DOHH2 (cell line): ENCODE measurements around the gene ARHGEF26.

Source experiments
- H3F3A ChIP-seq: fragments of 200-600 bp; sonication (generic), shearing (Covaris generic); 2 replicates; pipeline ENCODE4 v1.6.0; 2016; ENCODE audit warnings: antibody characterized with exemption, mild to moderate bottlenecking; ENCODE audit not compliant: control insufficient read depth, insufficient read depth
- H3K27ac ChIP-seq: fragments of 200-600 bp; sonication (generic); 2 replicates; pipeline ENCODE4 v1.5.1; 2014; ENCODE audit warnings: low read depth, mild to moderate bottlenecking, low read length, moderate library complexity
- H3K27me3 ChIP-seq: fragments of 200-600 bp; sonication (generic); 2 replicates; pipeline ENCODE4 v1.6.1; 2014; ENCODE audit warnings: mild to moderate bottlenecking, low read length, mixed read lengths; ENCODE audit not compliant: control insufficient read depth
- H3K36me3 ChIP-seq: fragments of 200-600 bp; sonication (generic); 2 replicates; pipeline ENCODE4 v1.6.1; 2014; ENCODE audit warnings: mild to moderate bottlenecking, low read length, moderate library complexity, mixed read lengths; ENCODE audit not compliant: control insufficient read depth
- H3K4me1 ChIP-seq: fragments of 200-600 bp; sonication (generic); 2 replicates; pipeline ENCODE4 v1.6.1; 2014; ENCODE audit warnings: mild to moderate bottlenecking, low read length, mixed read lengths; ENCODE audit not compliant: control insufficient read depth
- H3K4me2 ChIP-seq: fragments of 200-600 bp; sonication (generic); 2 replicates; pipeline ENCODE4 v1.6.0; 2014; ENCODE audit warnings: mild to moderate bottlenecking, low read length, moderate library complexity
- H3K4me3 ChIP-seq: fragments of 200-600 bp; sonication (generic); 2 replicates; pipeline ENCODE4 v1.5.1; 2014; ENCODE audit warnings: mild to moderate bottlenecking, low read length, mixed read lengths
- H3K79me2 ChIP-seq: fragments of 200-600 bp; sonication (generic); 2 replicates; pipeline ENCODE4 v1.6.1; 2014; ENCODE audit warnings: mild to moderate bottlenecking, low read length, mixed read lengths; ENCODE audit not compliant: control insufficient read depth
- H3K9me2 ChIP-seq: fragments of 200-600 bp; sonication (generic); replicated peaks from 2 replicates; pipeline ENCODE4 v1.6.1; 2014; ENCODE audit warnings: mild to moderate bottlenecking, low read length, mixed read lengths; ENCODE audit not compliant: control insufficient read depth
- H3K9me3 ChIP-seq: fragments of 200-600 bp; sonication (generic); 2 replicates; pipeline ENCODE4 v1.6.1; 2014; ENCODE audit warnings: antibody characterized with exemption, low read length, mixed read lengths; ENCODE audit not compliant: control insufficient read depth, insufficient read depth
- H4K20me1 ChIP-seq: fragments of 200-600 bp; sonication (generic); 2 replicates; pipeline ENCODE4 v1.6.0; 2014; ENCODE audit warnings: low read depth, mild to moderate bottlenecking, antibody characterized with exemption, low read length, moderate library complexity; ENCODE audit not compliant: control insufficient read depth, insufficient read depth
- EZH2phosphoT487 ChIP-seq: fragments of 200-600 bp; sonication (generic); IDR thresholded peaks from 2 replicates; pipeline ENCODE4 v1.6.1; 2017; ENCODE audit warnings: borderline replicate concordance, mild to moderate bottlenecking, antibody characterized with exemption, low read length, moderate library complexity, mixed read lengths
- TF ChIP-seq, protein P1 (sequence below): fragments of 200-600 bp; sonication (generic); IDR thresholded peaks from one replicate; pipeline ENCODE4 v1.5.1; 2014; ENCODE audit warnings: antibody characterized with exemption, mild to moderate bottlenecking, low read depth, low read length; ENCODE audit not compliant: poor library complexity, severe bottlenecking

The ARHGEF26 gene

DNA sequence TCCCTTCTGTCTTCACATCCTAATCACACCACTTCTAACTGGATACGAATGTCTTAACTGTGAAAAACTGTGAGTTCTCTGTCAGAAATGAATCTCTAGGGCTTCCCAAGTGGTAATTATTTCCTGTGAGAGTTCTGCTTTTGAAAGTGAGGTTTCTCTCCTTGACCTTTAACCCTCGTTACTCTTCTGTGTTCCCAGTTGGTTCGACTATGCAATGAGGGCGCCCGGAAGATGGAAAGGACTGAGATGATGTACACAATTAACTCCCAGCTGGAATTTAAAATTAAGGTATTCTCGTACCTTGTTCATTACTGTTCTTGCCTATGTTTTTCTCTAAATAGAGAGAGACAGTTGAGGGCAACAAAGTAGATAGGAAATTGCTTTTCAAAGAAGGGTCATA, 96.5 kb downstream of the ARHGEF26 start:
- Histone ChIP-seq H3K4me1 (no peaks in the 10 kb centered on the region), H3K9me3 (no peaks in the 10 kb centered on the region), H3K4me3 (no peak overlapping the region), H3K27me3 (no peaks in the 10 kb centered on the region), H3K36me3 (no peaks in the 10 kb centered on the region), H3K4me2 (no peak overlapping the region), H3K79me2 (no peaks in the 10 kb centered on the region), H4K20me1 (no peaks in the 10 kb centered on the region), H3K9me2 (no peaks in the 10 kb centered on the region), H3K27ac (no peak overlapping the region), H3F3A (no peaks in the 10 kb centered on the region)
- TF ChIP-seq, protein P1, sequence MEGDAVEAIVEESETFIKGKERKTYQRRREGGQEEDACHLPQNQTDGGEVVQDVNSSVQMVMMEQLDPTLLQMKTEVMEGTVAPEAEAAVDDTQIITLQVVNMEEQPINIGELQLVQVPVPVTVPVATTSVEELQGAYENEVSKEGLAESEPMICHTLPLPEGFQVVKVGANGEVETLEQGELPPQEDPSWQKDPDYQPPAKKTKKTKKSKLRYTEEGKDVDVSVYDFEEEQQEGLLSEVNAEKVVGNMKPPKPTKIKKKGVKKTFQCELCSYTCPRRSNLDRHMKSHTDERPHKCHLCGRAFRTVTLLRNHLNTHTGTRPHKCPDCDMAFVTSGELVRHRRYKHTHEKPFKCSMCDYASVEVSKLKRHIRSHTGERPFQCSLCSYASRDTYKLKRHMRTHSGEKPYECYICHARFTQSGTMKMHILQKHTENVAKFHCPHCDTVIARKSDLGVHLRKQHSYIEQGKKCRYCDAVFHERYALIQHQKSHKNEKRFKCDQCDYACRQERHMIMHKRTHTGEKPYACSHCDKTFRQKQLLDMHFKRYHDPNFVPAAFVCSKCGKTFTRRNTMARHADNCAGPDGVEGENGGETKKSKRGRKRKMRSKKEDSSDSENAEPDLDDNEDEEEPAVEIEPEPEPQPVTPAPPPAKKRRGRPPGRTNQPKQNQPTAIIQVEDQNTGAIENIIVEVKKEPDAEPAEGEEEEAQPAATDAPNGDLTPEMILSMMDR: no peak
- TF ChIP-seq EZH2phosphoT487: no peak

DNA sequence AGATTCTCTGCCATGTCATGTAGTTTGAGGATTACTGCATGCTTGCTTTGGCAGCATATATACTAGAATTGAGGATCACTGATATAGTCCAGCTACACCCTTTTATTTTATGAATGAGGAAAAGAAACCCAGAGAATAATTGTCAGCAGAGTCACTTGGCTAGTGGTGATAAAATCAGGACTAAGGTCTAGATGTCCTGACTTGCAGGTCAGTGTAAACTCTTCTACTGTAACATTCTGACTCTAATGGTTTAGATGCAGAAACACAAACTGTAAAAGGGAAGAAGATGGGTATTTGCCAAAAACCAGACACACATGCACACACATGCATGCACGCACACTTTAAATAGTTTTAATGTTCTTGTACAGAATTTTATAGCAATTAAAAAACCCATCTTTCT, 97.5 kb downstream of the ARHGEF26 start:
- Histone ChIP-seq H3K9me3 (no peaks in the 10 kb centered on the region), H3K79me2 (no peaks in the 10 kb centered on the region), H3K9me2 (no peaks in the 10 kb centered on the region), H3K4me2 (no peak overlapping the region), H3K27me3 (no peaks in the 10 kb centered on the region), H3K36me3 (no peaks in the 10 kb centered on the region), H3K27ac (no peak overlapping the region), H3K4me3 (no peak overlapping the region), H3K4me1 (no peaks in the 10 kb centered on the region), H3F3A (no peaks in the 10 kb centered on the region), H4K20me1 (no peaks in the 10 kb centered on the region)
- TF ChIP-seq EZH2phosphoT487: no peak
- TF ChIP-seq, protein P1: no peak

DNA sequence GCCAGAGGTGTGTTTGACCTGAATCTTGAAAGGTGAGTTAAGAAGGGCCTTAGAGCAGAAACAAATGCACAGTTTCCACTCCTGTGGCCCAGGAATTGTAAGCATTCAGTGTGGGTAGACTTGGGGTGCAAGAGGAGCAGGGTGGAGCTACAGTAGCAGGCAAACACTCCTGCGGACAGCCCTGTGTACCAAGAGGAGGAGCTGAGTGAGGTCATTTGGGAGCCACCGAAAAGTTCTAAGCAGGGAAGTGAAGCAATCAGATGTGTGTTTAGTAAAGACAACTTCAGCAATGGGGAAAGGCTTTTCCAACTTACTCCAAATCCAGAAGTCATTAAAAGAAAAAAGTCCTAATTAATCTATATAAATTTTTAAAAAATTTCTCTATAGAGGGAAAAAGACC, 99.3 kb downstream of the ARHGEF26 start:
- Histone ChIP-seq H3F3A (no peaks in the 10 kb centered on the region), H3K4me2 (no peak overlapping the region), H3K27me3 (no peaks in the 10 kb centered on the region), H3K4me1 (no peaks in the 10 kb centered on the region), H4K20me1 (no peaks in the 10 kb centered on the region), H3K79me2 (no peaks in the 10 kb centered on the region), H3K27ac (no peak overlapping the region), H3K36me3 (no peaks in the 10 kb centered on the region), H3K9me3 (no peaks in the 10 kb centered on the region), H3K9me2 (no peaks in the 10 kb centered on the region), H3K4me3 (no peak overlapping the region)
- TF ChIP-seq, protein P1: no peak
- no peak for TF ChIP-seq EZH2phosphoT487

DNA sequence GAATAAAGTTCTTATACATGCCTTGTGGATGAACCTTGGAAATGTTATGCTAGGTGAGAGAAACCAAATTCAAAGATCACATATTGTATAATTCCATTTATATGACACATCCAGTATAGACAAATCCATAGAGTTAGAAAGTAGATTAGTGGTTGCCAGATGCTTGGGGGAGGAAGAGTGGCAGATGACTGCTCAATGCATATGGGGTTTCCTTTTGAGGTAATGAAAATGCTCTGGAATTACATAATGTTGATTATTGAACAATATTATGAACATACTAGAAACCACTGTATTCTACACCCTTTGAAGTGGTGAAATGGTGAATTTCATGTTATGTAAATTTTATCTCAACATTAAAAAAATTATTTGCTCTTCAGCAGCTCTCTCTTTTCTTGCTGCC, 102.3 kb downstream of the ARHGEF26 start:
- H3K36me3 ChIP-seq: no peaks in the 10 kb centered on the region
- no peak overlapping the region for H3K27ac ChIP-seq
- TF ChIP-seq EZH2phosphoT487: no peak
- TF ChIP-seq, protein P1: no peak
- no peaks in the 10 kb centered on the region for H3K9me2 ChIP-seq
- H3K79me2 ChIP-seq: no peaks in the 10 kb centered on the region
- no peak overlapping the region for H3K4me3 ChIP-seq
- peaks cover 5% of the 10 kb centered on the region; the same call in 1 of the 2 replicates for H3K27me3 ChIP-seq
- H3K4me1 ChIP-seq: no peaks in the 10 kb centered on the region
- no peaks in the 10 kb centered on the region for H3F3A ChIP-seq
- no peak overlapping the region for H3K4me2 ChIP-seq
- H4K20me1 ChIP-seq: no peaks in the 10 kb centered on the region
- H3K9me3 ChIP-seq: no peaks in the 10 kb centered on the region
